Skin of body (tissue), 2 donors: ENCODE data around the gene NFIC. TPM values are rescaled to one million over a fixed set of nuclear protein-coding genes. Genes with fewer than 3 reads are reported as not detected.
"Not testable (repeated sequence)": the region's sequence is repeated elsewhere in the genome, so short reads cannot be mapped to it uniquely, and the experiment has no call there.

Source experiments
- DNase-seq: peaks from one replicate; lab custom pipeline; 2025; lab: John Stamatoyannopoulos, UW
- total RNA-seq: library from RNA; depleted of rRNA; stranded (reverse); fragments of >200 nt; gene quantifications from one replicate; pipeline ENCODE4 v1.2.3, GENCODE V29; 2014

NFIC gene
- total RNA-seq = 27.6 TPM

- peak; percentile 81 for DNase-seq
These were observed at the start of gene NFIC for GRCh38 chr19:3365836-3366752. Gene NFIC, plus strand, starts transcription at chr19:3366583. Its CDS starts 54 bp downstream, at chr19:3366637.

- DNase-seq = no peak
These were observed 49.6 kb upstream of the NFIC start for GRCh38 chr19:3316659-3317207.

- no peak for DNase-seq
These were observed 46.6 kb upstream of the NFIC start for GRCh38 chr19:3319643-3320353.

GRCh38 chr19:3320354-3320670, 46.1 kb upstream of the NFIC start:
- DNase-seq = no peak

- no peak for DNase-seq
These were observed 45.5 kb upstream of the NFIC start for GRCh38 chr19:3320853-3321252.

GRCh38 chr19:3321696-3322095, 44.7 kb upstream of the NFIC start:
- no peak for DNase-seq

- DNase-seq = no peak
These were observed 44.0 kb upstream of the NFIC start for GRCh38 chr19:3322199-3322978.

GRCh38 chr19:3323026-3323425, 43.4 kb upstream of the NFIC start:
- no peak for DNase-seq

- no peak for DNase-seq
These were observed 42.7 kb upstream of the NFIC start for GRCh38 chr19:3323658-3324057.

- no peak for DNase-seq
These were observed 42.0 kb upstream of the NFIC start for GRCh38 chr19:3324405-3324856.

GRCh38 chr19:3325451-3325850, 40.9 kb upstream of the NFIC start:
- DNase-seq = no peak

GRCh38 chr19:3328743-3329142, 37.6 kb upstream of the NFIC start:
- no peak for DNase-seq

- DNase-seq = no peak
These were observed 36.3 kb upstream of the NFIC start for GRCh38 chr19:3330047-3330446.

GRCh38 chr19:3332232-3332631, 34.2 kb upstream of the NFIC start:
- not testable (repeated sequence) for DNase-seq

GRCh38 chr19:3333020-3333583, 33.3 kb upstream of the NFIC start:
- no peak for DNase-seq

- no peak for DNase-seq
These were observed 32.7 kb upstream of the NFIC start for GRCh38 chr19:3333662-3334061.

- not testable (repeated sequence) for DNase-seq
These were observed 31.5 kb upstream of the NFIC start for GRCh38 chr19:3334749-3335430.

- DNase-seq = no peak
These were observed 30.7 kb upstream of the NFIC start for GRCh38 chr19:3335431-3336350.

GRCh38 chr19:3336351-3336679, 30.1 kb upstream of the NFIC start:
- DNase-seq = no peak
